NCI-H748 treated with DMSO at 0.1 percent for 48 hours (cell line): ENCODE measurements around the gene C19orf47.
"Not testable (repeated sequence)": the region's sequence is repeated elsewhere in the genome, so short reads cannot be mapped to it uniquely, and the experiment has no call there.

Experiments
- DNase-seq: peaks from one replicate; lab custom pipeline; 2025; lab: John Stamatoyannopoulos, UW

C19orf47 gene

GRCh38 chr19:40376286-40376862, 28.2 kb upstream of the C19orf47 start:
- no peak for DNase-seq

- no peak for DNase-seq
Observed at GRCh38 chr19:40374084-40374483, 25.9 kb upstream of the C19orf47 start.

- no peak for DNase-seq
Observed at GRCh38 chr19:40371802-40372122, 23.6 kb upstream of the C19orf47 start.

- DNase-seq = no peak
Observed at GRCh38 chr19:40370997-40371801, 23.0 kb upstream of the C19orf47 start.

GRCh38 chr19:40370253-40370652, 22.1 kb upstream of the C19orf47 start:
- DNase-seq = not testable (repeated sequence)

GRCh38 chr19:40369797-40370196, 21.6 kb upstream of the C19orf47 start:
- no peak for DNase-seq

GRCh38 chr19:40367577-40368434, 19.6 kb upstream of the C19orf47 start:
- no peak for DNase-seq

GRCh38 chr19:40366697-40367561, 18.7 kb upstream of the C19orf47 start:
- DNase-seq = no peak

GRCh38 chr19:40365613-40366401, 17.6 kb upstream of the C19orf47 start:
- no peak for DNase-seq

GRCh38 chr19:40365010-40365409, 16.8 kb upstream of the C19orf47 start:
- no peak for DNase-seq

GRCh38 chr19:40363069-40363468, 14.9 kb upstream of the C19orf47 start:
- no peak for DNase-seq

- DNase-seq = no peak
Observed at GRCh38 chr19:40362160-40362559, 14.0 kb upstream of the C19orf47 start.

GRCh38 chr19:40360708-40361241, 12.6 kb upstream of the C19orf47 start:
- DNase-seq = no peak

- no peak for DNase-seq
Observed at GRCh38 chr19:40360020-40360707, 12.0 kb upstream of the C19orf47 start.

GRCh38 chr19:40358773-40359172, 10.6 kb upstream of the C19orf47 start:
- no peak for DNase-seq

- no peak for DNase-seq
Observed at GRCh38 chr19:40357640-40358039, 9.4 kb upstream of the C19orf47 start.

- DNase-seq = no peak
Observed at GRCh38 chr19:40356681-40357595, 8.7 kb upstream of the C19orf47 start.

GRCh38 chr19:40355975-40356680, 7.9 kb upstream of the C19orf47 start:
- no peak for DNase-seq
